Measurements from ENCODE around the gene NF1. TPM values are rescaled to one million over a fixed set of nuclear protein-coding genes. Genes with fewer than 3 reads are reported as not detected.

NF1 gene
- total RNA-seq, 2 experiments from 2014 or later = 15.5 to 18.7 TPM

GRCh38 chr17:31147507-31148202, 52.9 kb downstream of the NF1 start:
- Mint-ChIP-seq H3K9me3 (peaks cover 2% of the 10 kb centered on the region), H3K27ac (no peak overlapping the region), H3K27me3 (no peaks in the 10 kb centered on the region), H3K4me1 (ENCODE audit: low read depth) (no peaks in the 10 kb centered on the region), H3K36me3 (ENCODE audit: low read depth) (peaks cover 14% of the 10 kb centered on the region), H3K4me3 (no peak overlapping the region)
- DNase-seq (no peak), ATAC-seq (ENCODE audit: poor library complexity) (no peak)
- no peak overlapping the region for H3K27ac ChIP-seq (ENCODE audit: low read depth in 1 of 2, low read length in 2 of 2)
- H3K4me3 ChIP-seq (ENCODE audit: low read length) = no peak overlapping the region
- no peaks in the 10 kb centered on the region for H3K27me3 ChIP-seq (ENCODE audit: control insufficient read depth in 1 of 2, insufficient read depth in 2 of 2, low read length in 2 of 2)
- intact Hi-C loops (cut with DNase I, micrococcal nuclease) = no loop called here
- no peaks in the 10 kb centered on the region for H3K9me3 ChIP-seq (ENCODE audit: control insufficient read depth in 1 of 2, insufficient read depth in 1 of 2, low read length in 2 of 2)
- H3K4me1 ChIP-seq (ENCODE audit: insufficient read depth, low read length) = no peaks in the 10 kb centered on the region
- TF ChIP-seq CTCF (IDR thresholded peaks at IDR 0.05) = no peak
- POLR2A ChIA-PET = no interaction called here
- no peaks in the 10 kb centered on the region for H3K36me3 ChIP-seq (ENCODE audit: insufficient read depth, low read length)
- CTCF ChIA-PET = no interaction called here

- Mint-ChIP-seq H3K27me3 (no peaks in the 10 kb centered on the region), H3K4me1 (ENCODE audit: low read depth) (no peaks in the 10 kb centered on the region), H3K36me3 (ENCODE audit: low read depth) (peaks cover 15% of the 10 kb centered on the region), H3K4me3 (no peak overlapping the region), H3K9me3 (peaks cover 2% of the 10 kb centered on the region), H3K27ac (no peak overlapping the region)
- no peak for TF ChIP-seq CTCF (IDR thresholded peaks at IDR 0.05)
- ATAC-seq (ENCODE audit: poor library complexity) (no peak), DNase-seq (no peak)
- H3K4me3 ChIP-seq (ENCODE audit: low read length) = no peak overlapping the region
- ChIA-PET POLR2A (no interaction called here), CTCF (no interaction called here)
- H3K27ac ChIP-seq (ENCODE audit: low read depth in 1 of 2, low read length in 2 of 2) = no peak overlapping the region
- H3K36me3 ChIP-seq (ENCODE audit: insufficient read depth, low read length) = no peaks in the 10 kb centered on the region
- no peaks in the 10 kb centered on the region for H3K27me3 ChIP-seq (ENCODE audit: control insufficient read depth in 1 of 2, insufficient read depth in 2 of 2, low read length in 2 of 2)
- intact Hi-C loops (cut with DNase I, micrococcal nuclease) = no loop called here
- H3K4me1 ChIP-seq (ENCODE audit: insufficient read depth, low read length) = no peaks in the 10 kb centered on the region
- H3K9me3 ChIP-seq (ENCODE audit: control insufficient read depth in 1 of 2, insufficient read depth in 1 of 2, low read length in 2 of 2) = no peaks in the 10 kb centered on the region
These were observed 53.4 kb downstream of the NF1 start for GRCh38 chr17:31148205-31148604.

GRCh38 chr17:31152271-31152670, 57.5 kb downstream of the NF1 start:
- Mint-ChIP-seq H3K4me3 (no peak overlapping the region), H3K27ac (no peak overlapping the region), H3K36me3 (ENCODE audit: low read depth) (peaks cover 25% of the 10 kb centered on the region), H3K9me3 (peaks cover 2% of the 10 kb centered on the region), H3K27me3 (no peaks in the 10 kb centered on the region), H3K4me1 (ENCODE audit: low read depth) (no peaks in the 10 kb centered on the region)
- ChIA-PET CTCF (no interaction called here), POLR2A (no interaction called here)
- no peak overlapping the region for H3K27ac ChIP-seq (ENCODE audit: low read depth in 1 of 2, low read length in 2 of 2)
- ATAC-seq (ENCODE audit: poor library complexity) (no peak), DNase-seq (no peak)
- no peaks in the 10 kb centered on the region for H3K9me3 ChIP-seq (ENCODE audit: control insufficient read depth in 1 of 2, insufficient read depth in 1 of 2, low read length in 2 of 2)
- no peak overlapping the region for H3K4me3 ChIP-seq (ENCODE audit: low read length)
- no peaks in the 10 kb centered on the region for H3K27me3 ChIP-seq (ENCODE audit: control insufficient read depth in 1 of 2, insufficient read depth in 2 of 2, low read length in 2 of 2)
- no peaks in the 10 kb centered on the region for H3K36me3 ChIP-seq (ENCODE audit: insufficient read depth, low read length)
- H3K4me1 ChIP-seq (ENCODE audit: insufficient read depth, low read length) = no peaks in the 10 kb centered on the region
- TF ChIP-seq CTCF (IDR thresholded peaks at IDR 0.05) = no peak
- intact Hi-C loops (cut with DNase I, micrococcal nuclease) = no loop called here

All from CD4-positive, alpha-beta T cell (primary cell).